Nephron (organoid): Measurements from ENCODE around the gene GOSR1.

Experiments used
- H3K27ac Mint-ChIP-seq, 3 experiments: 2 replicates each; pipeline ENCODE4 v1.8.0; 2020; ENCODE audit warnings: mixed read lengths in 3 of 3, mild to moderate bottlenecking in 2 of 3, moderate library complexity in 1 of 3
- H3K27me3 Mint-ChIP-seq: 2 replicates; pipeline ENCODE4 v1.8.0; 2021; ENCODE audit warnings: low read depth, mild to moderate bottlenecking, moderate library complexity, mixed read lengths
- H3K36me3 Mint-ChIP-seq: 2 replicates; pipeline ENCODE4 v1.8.0; 2020; ENCODE audit warnings: low read depth, mixed read lengths
- H3K4me1 Mint-ChIP-seq: 2 replicates; pipeline ENCODE4 v1.8.0; 2020; ENCODE audit warnings: mixed read lengths
- H3K4me3 Mint-ChIP-seq, 3 experiments: 2 replicates each; pipeline ENCODE4 v1.8.0; 2020; ENCODE audit warnings: mild to moderate bottlenecking in 3 of 3, mixed read lengths in 3 of 3, moderate library complexity in 2 of 3
- H3K9me3 Mint-ChIP-seq: 2 replicates; pipeline ENCODE4 v1.8.0; 2020; ENCODE audit warnings: mixed read lengths
- CTCF ChIP-seq, 3 experiments: fragments of 200-600 bp; sonication (generic); IDR thresholded peaks; one replicate each; pipeline ENCODE4 v1.5.0; 2021; ENCODE audit warnings: antibody characterized with exemption in 3 of 3; ENCODE audit not compliant: unreplicated experiment in 3 of 3

The GOSR1 gene

GRCh38 chr17:30514895-30515596 is 37.8 kb downstream of the GOSR1 start:
- Mint-ChIP-seq H3K36me3 (peaks cover 42% of the 10 kb centered on the region), H3K27me3 (no peaks in the 10 kb centered on the region), H3K4me3 (no peak overlapping the region), H3K9me3 (no peaks in the 10 kb centered on the region), H3K4me1 (peaks cover 6% of the 10 kb centered on the region), H3K27ac (no peak overlapping the region)
- TF ChIP-seq CTCF (IDR thresholded peaks at IDR 0.05; ENCODE audit: unreplicated experiment in 3 of 3): no peak

- no peak for TF ChIP-seq CTCF (IDR thresholded peaks at IDR 0.05; ENCODE audit: unreplicated experiment in 3 of 3)
- Mint-ChIP-seq H3K4me3 (no peak overlapping the region), H3K27ac (no peak overlapping the region), H3K4me1 (peaks cover 8% of the 10 kb centered on the region), H3K36me3 (peaks cover 65% of the 10 kb centered on the region), H3K27me3 (peaks cover 3% of the 10 kb centered on the region), H3K9me3 (peaks cover 6% of the 10 kb centered on the region)
Observed at GRCh38 chr17:30517786-30518185, 40.6 kb downstream of the GOSR1 start.

GRCh38 chr17:30519166-30519565 is 42.0 kb downstream of the GOSR1 start:
- Mint-ChIP-seq H3K4me1 (peaks cover 10% of the 10 kb centered on the region), H3K27ac (no peak overlapping the region), H3K27me3 (peaks cover 3% of the 10 kb centered on the region), H3K9me3 (peaks cover 7% of the 10 kb centered on the region), H3K4me3 (no peak overlapping the region), H3K36me3 (peaks cover 72% of the 10 kb centered on the region)
- TF ChIP-seq CTCF (IDR thresholded peaks at IDR 0.05; ENCODE audit: unreplicated experiment in 3 of 3): no peak

- no peak for TF ChIP-seq CTCF (IDR thresholded peaks at IDR 0.05; ENCODE audit: unreplicated experiment in 3 of 3)
- Mint-ChIP-seq H3K27ac (peak overlapping the region in 2 of 3 experiments; percentile 58 to 63), H3K27me3 (peaks cover 3% of the 10 kb centered on the region), H3K4me1 (peaks cover 16% of the 10 kb centered on the region), H3K9me3 (peaks cover 7% of the 10 kb centered on the region), H3K4me3 (no peak overlapping the region), H3K36me3 (peaks cover 72% of the 10 kb centered on the region)
Observed at GRCh38 chr17:30519707-30520106, 42.5 kb downstream of the GOSR1 start.

DNA sequence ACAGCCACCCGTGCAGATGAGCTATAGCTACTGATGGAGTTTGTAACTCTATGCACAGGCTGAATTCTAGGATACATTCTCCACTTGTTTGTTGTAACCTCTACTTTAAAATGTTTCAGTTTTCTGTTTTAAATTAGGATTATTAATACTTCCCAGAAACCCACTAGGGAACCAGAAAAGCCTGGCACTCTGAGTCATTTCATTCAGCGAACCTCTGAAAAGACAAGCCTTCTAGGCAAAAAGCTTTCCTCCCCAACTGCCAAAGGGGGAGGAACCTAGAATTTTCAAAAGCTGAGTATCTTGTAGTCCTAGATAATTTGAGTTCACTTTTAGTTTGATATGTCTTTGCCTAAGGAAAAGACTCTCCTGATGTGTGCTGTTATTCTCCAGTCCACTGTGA is 43.2 kb downstream of the GOSR1 start:
- no peak for TF ChIP-seq CTCF (IDR thresholded peaks at IDR 0.05; ENCODE audit: unreplicated experiment in 3 of 3)
- H3K27me3 Mint-ChIP-seq: peaks cover 3% of the 10 kb centered on the region
- no peak overlapping the region for H3K4me3 Mint-ChIP-seq
- peaks cover 7% of the 10 kb centered on the region for H3K9me3 Mint-ChIP-seq
- H3K27ac Mint-ChIP-seq: peak overlapping the region in 2 of 3 experiments; percentile 58 to 63
- H3K36me3 Mint-ChIP-seq: peaks cover 70% of the 10 kb centered on the region
- H3K4me1 Mint-ChIP-seq: peaks cover 22% of the 10 kb centered on the region

GRCh38 chr17:30520882-30521281 is 43.7 kb downstream of the GOSR1 start:
- Mint-ChIP-seq H3K4me3 (no peak overlapping the region), H3K36me3 (peaks cover 67% of the 10 kb centered on the region), H3K27ac (no peak overlapping the region), H3K27me3 (peaks cover 3% of the 10 kb centered on the region), H3K9me3 (peaks cover 7% of the 10 kb centered on the region), H3K4me1 (peaks cover 22% of the 10 kb centered on the region)
- TF ChIP-seq CTCF (IDR thresholded peaks at IDR 0.05; ENCODE audit: unreplicated experiment in 3 of 3): no peak
